Tibial nerve (tissue), 4 donors: Measurements from ENCODE around the gene YWHAB. TPM values are rescaled to one million over a fixed set of nuclear protein-coding genes. Genes with fewer than 3 reads are reported as not detected.

Source experiments
- DNase-seq, 2 donors: peaks; one replicate each; pipeline ENCODE4 v3.0.0-alpha.2; 2019; ENCODE audit warnings: low spot score in 2 of 2
- H3K27ac ChIP-seq, 4 donors: fragments of 200-600 bp; sonication (generic) in 3 of 4; one replicate each; pipeline ENCODE4 v1.5.1; 2017 to 2019; ENCODE audit warnings: mild to moderate bottlenecking in 1 of 4
- H3K27me3 ChIP-seq, 2 donors: fragments of 200-600 bp; sonication (generic) in 1 of 2; one replicate each; pipeline versions ENCODE4 v1.5.1 to v1.6.0; 2017 to 2019
- H3K36me3 ChIP-seq, 3 donors: fragments of 200-600 bp; sonication (generic); one replicate each; pipeline ENCODE4 v1.5.1; 2018 to 2019
- H3K4me1 ChIP-seq, 4 donors: fragments of 200-600 bp; sonication (generic) in 3 of 4; one replicate each; pipeline ENCODE4 v1.5.1; 2017 to 2019
- H3K4me3 ChIP-seq, 4 donors: fragments of 200-600 bp; sonication (generic) in 3 of 4; one replicate each; pipeline ENCODE4 v1.5.1; 2017 to 2019; ENCODE audit warnings: mild to moderate bottlenecking in 1 of 4, moderate library complexity in 1 of 4
- H3K9me3 ChIP-seq, 4 donors: fragments of 200-600 bp; sonication (generic) in 3 of 4; one replicate each; pipeline ENCODE4 v1.5.1; 2017 to 2019
- CTCF ChIP-seq, 5 experiments: fragments of 200-600 bp in 3 of 5; fragments of 450-650 bp in 2 of 5; sonication (generic) in 3 of 5; IDR thresholded peaks; one replicate each; pipeline ENCODE4 v1.5.1; 2016 to 2019; ENCODE audit warnings: antibody characterized with exemption in 5 of 5, mild to moderate bottlenecking in 3 of 5, moderate library complexity in 2 of 5
- EP300 ChIP-seq, 2 donors: sonication (generic); formaldehyde crosslinking; IDR thresholded peaks; one replicate each; pipeline ENCODE4 v1.6.1; 2017; ENCODE audit warnings: antibody characterized with exemption in 2 of 2, mild to moderate bottlenecking in 1 of 2
- POLR2A ChIP-seq, 2 donors: fragments of 450-650 bp; IDR thresholded peaks; one replicate each; pipeline ENCODE4 v1.6.1; 2017; ENCODE audit warnings: antibody characterized with exemption in 2 of 2, mild to moderate bottlenecking in 2 of 2, moderate library complexity in 2 of 2
- WGBS, 2 donors: methylation state at CpG; one replicate each; pipeline ENCODE4 v1.1.5; 2018; 5-methylcytosine and 5-hydroxymethylcytosine counted together
- total RNA-seq, 4 donors: library from RNA; depleted of rRNA; stranded (reverse); fragments of >200 nt; gene quantifications; one replicate each; pipeline ENCODE4 v1.1.0, GENCODE V29; 2016

The YWHAB gene
- total RNA-seq, 4 donors from 2014 or later, result 97.9 to 119 (median 98.3) TPM

DNA sequence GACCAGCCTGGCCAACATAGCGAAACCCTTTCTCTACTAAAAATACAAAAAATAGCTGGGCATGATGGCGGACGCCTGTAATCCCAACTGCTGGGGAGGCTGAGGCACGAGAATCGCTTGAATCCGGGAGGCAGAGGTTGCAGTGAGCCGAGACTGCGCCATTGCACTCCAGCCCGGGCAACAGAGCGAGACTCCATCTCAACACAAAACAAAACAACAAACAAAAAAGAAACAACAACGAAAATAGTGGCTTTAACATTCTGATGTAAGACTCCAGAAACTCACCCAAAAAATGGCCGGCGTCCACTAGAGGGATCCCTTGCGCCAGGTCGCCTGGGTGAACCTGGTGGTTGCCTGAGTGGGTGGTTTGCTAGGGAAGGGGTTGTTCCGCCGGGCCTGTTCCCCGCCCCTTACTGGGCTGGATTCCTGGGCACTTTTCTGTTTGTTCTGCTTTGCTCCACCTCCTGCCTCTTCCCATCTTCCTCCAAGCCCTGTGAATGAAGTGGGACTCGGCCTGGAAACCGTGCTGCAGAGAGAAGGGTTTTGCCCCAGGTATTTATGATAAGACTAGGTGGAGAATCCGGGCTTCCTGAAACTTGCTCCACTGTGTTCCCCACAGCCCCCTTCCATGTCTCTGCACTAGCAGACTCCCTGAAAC is 25.9 kb downstream of the YWHAB start:
- no peak overlapping the region for H3K27ac ChIP-seq
- peaks cover 0 to 39% (median 0%) of the 10 kb centered on the region in 3 donors for H3K36me3 ChIP-seq
- H3K4me3 ChIP-seq, result no peak overlapping the region
- H3K9me3 ChIP-seq, result no peaks in the 10 kb centered on the region
- peaks cover 0 to 18% (median 8%) of the 10 kb centered on the region in 4 donors for H3K4me1 ChIP-seq
- peak in 1 of 5 experiments; percentile 23 for TF ChIP-seq CTCF (IDR thresholded peaks at IDR 0.05)
- TF ChIP-seq EP300 (IDR thresholded peaks at IDR 0.05), result no peak
- no peak for TF ChIP-seq POLR2A (IDR thresholded peaks at IDR 0.05)
- DNase-seq, result peak in 1 of 2 donors; percentile 18
- 64 to 69% methylated on average over 21 of the region's 21 CpGs for WGBS, 2 donors
- H3K27me3 ChIP-seq, result no peaks in the 10 kb centered on the region

DNA sequence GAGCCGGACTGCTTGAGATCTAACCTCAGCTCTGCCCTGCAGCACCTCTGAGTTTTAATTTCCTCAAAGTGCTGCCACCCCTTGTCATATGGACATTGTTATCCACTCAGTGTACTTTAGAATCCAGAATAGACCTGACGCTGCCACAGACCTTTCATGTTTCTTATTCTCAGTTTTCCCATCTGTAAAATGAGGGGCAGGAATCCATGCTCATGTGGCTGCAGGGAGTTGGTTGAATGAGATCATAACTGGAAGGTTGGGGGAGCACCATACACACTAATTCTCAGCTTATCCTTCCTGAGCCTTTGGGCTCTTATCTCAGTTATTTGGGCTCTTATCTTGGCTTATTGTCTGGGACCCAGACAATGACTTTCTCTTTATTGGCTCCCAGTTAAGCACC is 26.7 kb downstream of the YWHAB start:
- H3K4me3 ChIP-seq, result no peak overlapping the region
- H3K4me1 ChIP-seq, result peaks cover 0 to 18% (median 8%) of the 10 kb centered on the region in 4 donors
- H3K27ac ChIP-seq, result no peak overlapping the region
- H3K27me3 ChIP-seq, result no peaks in the 10 kb centered on the region
- DNase-seq, result no peak
- 93 to 95% methylated on average over 2 of the region's 2 CpGs for WGBS, 2 donors
- H3K9me3 ChIP-seq, result no peaks in the 10 kb centered on the region
- no peak for TF ChIP-seq POLR2A (IDR thresholded peaks at IDR 0.05)
- no peak for TF ChIP-seq EP300 (IDR thresholded peaks at IDR 0.05)
- no peak for TF ChIP-seq CTCF (IDR thresholded peaks at IDR 0.05)
- peaks cover 0 to 39% (median 0%) of the 10 kb centered on the region in 3 donors for H3K36me3 ChIP-seq

DNA sequence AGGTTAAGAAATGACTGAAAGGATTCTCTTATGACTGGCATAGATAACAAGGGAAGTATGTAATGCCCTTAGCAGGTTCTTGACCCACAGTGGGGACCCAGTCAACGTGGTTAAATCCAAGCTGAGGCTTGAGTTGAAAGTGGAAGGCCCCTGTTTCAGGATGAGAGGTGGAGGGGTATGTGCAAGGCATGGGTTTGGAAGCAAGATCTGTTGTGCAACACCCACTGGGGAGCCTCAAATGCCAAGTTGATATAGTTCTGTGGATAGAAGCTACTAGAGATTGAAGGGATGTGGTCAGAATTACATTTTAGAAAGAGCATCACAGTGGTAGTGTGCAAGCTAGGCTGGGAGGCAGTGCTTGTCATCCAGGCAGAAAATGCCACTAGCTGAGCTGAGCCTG is 29.4 kb downstream of the YWHAB start:
- Histone ChIP-seq H3K9me3 (no peaks in the 10 kb centered on the region), H3K4me1 (peaks cover 0 to 9% (median 4%) of the 10 kb centered on the region in 4 donors), H3K27ac (no peak overlapping the region), H3K36me3 (peaks cover 0 to 46% (median 0%) of the 10 kb centered on the region in 3 donors), H3K4me3 (no peak overlapping the region), H3K27me3 (no peaks in the 10 kb centered on the region)
- DNase-seq, result no peak
- 64 to 65% methylated on average over 1 of the region's 1 CpG for WGBS, 2 donors
- TF ChIP-seq EP300 (IDR thresholded peaks at IDR 0.05), result no peak

- H3K9me3 ChIP-seq, result no peaks in the 10 kb centered on the region
- no peaks in the 10 kb centered on the region for H3K27me3 ChIP-seq
- no peak overlapping the region for H3K4me3 ChIP-seq
- no peaks in the 10 kb centered on the region for H3K4me1 ChIP-seq
- TF ChIP-seq POLR2A (IDR thresholded peaks at IDR 0.05), result no peak
- no peak for TF ChIP-seq EP300 (IDR thresholded peaks at IDR 0.05)
- TF ChIP-seq CTCF (IDR thresholded peaks at IDR 0.05), result no peak
- no peak for DNase-seq
- no peak overlapping the region for H3K27ac ChIP-seq
- WGBS, 2 donors, result 89 to 91% methylated on average over 12 of the region's 12 CpGs
- peaks cover 0 to 46% (median 0%) of the 10 kb centered on the region in 3 donors for H3K36me3 ChIP-seq
Measured at GRCh38 chr20:44916586-44916985, 31.1 kb downstream of the YWHAB start.

DNA sequence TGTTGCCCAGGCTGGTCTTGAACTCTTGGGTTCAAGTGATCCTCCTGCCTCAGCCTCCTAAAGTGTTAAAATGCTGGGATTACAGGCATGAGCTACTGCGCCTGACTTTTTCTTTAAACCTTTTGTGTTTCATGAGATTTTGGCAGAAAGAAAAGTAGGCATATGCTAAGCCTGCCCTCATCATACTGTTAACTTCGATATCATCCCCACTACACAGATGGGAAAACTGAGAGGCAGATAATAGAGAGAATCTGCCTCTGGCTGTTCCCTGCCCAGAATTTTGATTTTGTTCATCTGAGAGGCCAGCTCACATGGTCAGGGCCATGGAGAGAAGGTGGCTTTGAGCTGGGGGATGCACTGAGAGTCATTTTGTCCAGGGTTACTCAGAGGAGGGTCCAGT is 31.9 kb downstream of the YWHAB start:
- TF ChIP-seq EP300 (IDR thresholded peaks at IDR 0.05) (no peak), POLR2A (IDR thresholded peaks at IDR 0.05) (no peak), CTCF (IDR thresholded peaks at IDR 0.05) (no peak)
- DNase-seq, result no peak
- Histone ChIP-seq H3K9me3 (no peaks in the 10 kb centered on the region), H3K4me1 (no peaks in the 10 kb centered on the region), H3K36me3 (peaks cover 0 to 45% (median 0%) of the 10 kb centered on the region in 3 donors), H3K4me3 (no peak overlapping the region), H3K27ac (no peak overlapping the region), H3K27me3 (no peaks in the 10 kb centered on the region)
- 94 to 96% methylated on average over 2 of the region's 2 CpGs for WGBS, 2 donors
